ENCODE results near the gene RAB24. TPM values are rescaled to one million over a fixed set of nuclear protein-coding genes. Genes with fewer than 3 reads are reported as not detected.

RAB24 gene
- total RNA-seq, 3 donors from 2014 or later (not counting 1 experiment from before 2014, with no cell fraction given), result 42.5 to 55.4 (median 49.5) TPM

GRCh38 chr5:177334155-177334551, 30.6 kb upstream of the RAB24 start:
- Mint-ChIP-seq H3K27me3 (ENCODE audit: low read depth in 2 of 2) (no peaks in the 10 kb centered on the region), H3K27ac (peak overlapping the region in 1 of 2 donors; percentile 24), H3K9me3 (no peaks in the 10 kb centered on the region), H3K36me3 (no peaks in the 10 kb centered on the region), H3K4me3 (no peak overlapping the region), H3K4me1 (peaks cover 34 to 62% of the 10 kb centered on the region in 2 donors)
- H3K27ac ChIP-seq (ENCODE audit: low read length), result no peak overlapping the region
- ATAC-seq (no peak), DNase-seq (no peak)
- TF ChIP-seq CTCF (IDR thresholded peaks at IDR 0.05), result no peak
- H3K27me3 ChIP-seq (ENCODE audit: control insufficient read depth, insufficient read depth, low read length), result no peaks in the 10 kb centered on the region
- no peak overlapping the region for H3K4me3 ChIP-seq (ENCODE audit: low read length)
- H3K36me3 ChIP-seq (ENCODE audit: control insufficient read depth, insufficient read depth, low read length), result peaks cover 66% of the 10 kb centered on the region
- no peaks in the 10 kb centered on the region for H3K9me3 ChIP-seq (ENCODE audit: control insufficient read depth, insufficient read depth, low read length)
- H3K4me1 ChIP-seq (ENCODE audit: control insufficient read depth, insufficient read depth, low read length), result peaks cover 96% of the 10 kb centered on the region
- WGBS (ENCODE audit: insufficient coverage), result 65% methylated on average over 15 of the region's 15 CpGs
- intact Hi-C loops (cut with micrococcal nuclease), result no loop called here

DNA sequence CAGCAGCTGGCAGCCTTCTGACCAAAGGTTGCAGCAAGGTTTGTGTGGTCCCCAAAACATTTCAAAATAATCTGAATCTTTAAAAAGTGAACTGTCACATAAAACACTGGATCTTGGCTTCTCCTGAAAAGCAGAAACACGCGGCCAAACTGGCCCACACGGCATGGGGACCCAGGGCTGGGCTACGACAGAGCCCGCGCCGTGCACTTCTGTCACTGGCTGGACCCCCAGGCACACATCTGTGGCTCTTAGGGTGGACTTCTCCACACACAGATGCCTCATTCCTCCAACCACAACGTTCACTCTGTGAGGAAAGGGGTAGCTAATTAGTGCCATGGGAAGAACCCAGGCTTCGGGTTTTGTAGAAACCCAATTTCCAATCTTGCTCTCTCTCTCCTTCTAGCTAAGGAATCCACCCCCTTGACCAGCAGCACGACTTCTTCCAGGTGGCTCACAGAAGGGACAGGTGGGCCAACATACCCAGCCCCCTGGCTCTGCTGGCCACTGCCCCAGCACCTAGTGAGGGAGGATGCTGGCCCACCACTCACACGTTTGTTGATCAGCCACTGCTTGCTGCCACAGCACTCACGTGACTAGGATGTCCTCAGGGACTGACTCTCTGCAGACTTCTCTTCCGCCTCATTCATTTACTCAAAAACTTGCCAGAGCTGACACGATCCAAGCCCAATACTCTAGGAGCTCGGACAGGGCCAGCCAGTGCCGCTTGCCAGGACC, 30.1 kb upstream of the RAB24 start:
- Histone ChIP-seq H3K27me3 (ENCODE audit: control insufficient read depth, insufficient read depth, low read length) (no peaks in the 10 kb centered on the region), H3K4me1 (ENCODE audit: control insufficient read depth, insufficient read depth, low read length) (peaks cover 96% of the 10 kb centered on the region), H3K27ac (ENCODE audit: low read length) (no peak overlapping the region), H3K9me3 (ENCODE audit: control insufficient read depth, insufficient read depth, low read length) (no peaks in the 10 kb centered on the region), H3K36me3 (ENCODE audit: control insufficient read depth, insufficient read depth, low read length) (peaks cover 66% of the 10 kb centered on the region), H3K4me3 (ENCODE audit: low read length) (no peak overlapping the region)
- peaks cover 29 to 59% of the 10 kb centered on the region in 2 donors for H3K4me1 Mint-ChIP-seq
- H3K36me3 Mint-ChIP-seq, result no peaks in the 10 kb centered on the region
- no peak overlapping the region for H3K4me3 Mint-ChIP-seq
- DNase-seq (no peak), ATAC-seq (no peak)
- TF ChIP-seq CTCF (IDR thresholded peaks at IDR 0.05), result no peak
- H3K27ac Mint-ChIP-seq, result peak overlapping the region in 1 of 2 donors; percentile 24
- 88% methylated on average over 15 of the region's 16 CpGs for WGBS (ENCODE audit: insufficient coverage)
- no peaks in the 10 kb centered on the region for H3K27me3 Mint-ChIP-seq (ENCODE audit: low read depth in 2 of 2)
- no peaks in the 10 kb centered on the region for H3K9me3 Mint-ChIP-seq
- intact Hi-C loops (cut with micrococcal nuclease), result no loop called here

GRCh38 chr5:177332896-177333260, 29.4 kb upstream of the RAB24 start:
- ATAC-seq, result no peak
- H3K4me3 Mint-ChIP-seq, result peak overlapping the region; percentile 31
- intact Hi-C loops (cut with micrococcal nuclease), result no loop called here

More at GRCh38 chr5:177332896-177333260, 29.4 kb upstream of the RAB24 start:
- Mint-ChIP-seq H3K27ac (peak overlapping the region in 1 of 2 donors; percentile 63), H3K27me3 (ENCODE audit: low read depth in 2 of 2) (no peaks in the 10 kb centered on the region), H3K36me3 (no peaks in the 10 kb centered on the region), H3K4me1 (peaks cover 34 to 64% of the 10 kb centered on the region in 2 donors), H3K9me3 (no peaks in the 10 kb centered on the region)
- DNase-seq, result no peak
- H3K9me3 ChIP-seq (ENCODE audit: control insufficient read depth, insufficient read depth, low read length), result no peaks in the 10 kb centered on the region
- H3K36me3 ChIP-seq (ENCODE audit: control insufficient read depth, insufficient read depth, low read length), result peaks cover 62% of the 10 kb centered on the region
- H3K4me1 ChIP-seq (ENCODE audit: control insufficient read depth, insufficient read depth, low read length), result peaks cover 96% of the 10 kb centered on the region
- H3K27me3 ChIP-seq (ENCODE audit: control insufficient read depth, insufficient read depth, low read length), result no peaks in the 10 kb centered on the region
- TF ChIP-seq CTCF (IDR thresholded peaks at IDR 0.05), result no peak
- no peak overlapping the region for H3K4me3 ChIP-seq (ENCODE audit: low read length)
- WGBS (ENCODE audit: insufficient coverage), result 65% methylated on average over 13 of the region's 13 CpGs
- no peak overlapping the region for H3K27ac ChIP-seq (ENCODE audit: low read length)

Measured in natural killer cell (primary cell).